ENCODE data around the gene NKPD1.

NKPD1 gene

GRCh38 chr19:45160870-45161737 lies at the start of gene NKPD1:
Gene NKPD1 (minus strand): TSS chr19:45160982. CDS start chr19:45160150, 832 bp downstream.
- ChIA-PET POLR2A (interaction anchor here (0.6 kb wide), 1 partner anchor 159 kb away, joined by 4 read pairs; no protein-coding TSS in a partner anchor), CTCF (interaction anchor here (1.2 to 1.8 kb wide), 2 partner anchors 12 to 258 kb away, joined by 3 to 5 read pairs; no protein-coding TSS in a partner anchor)
- no peak for TF ChIP-seq CTCF (IDR thresholded peaks at IDR 0.05; ENCODE audit: control extremely low read depth, extremely low read depth, low read depth, missing control alignments)
- DNase-seq (ENCODE audit: extremely low spot score): no peak

- CTCF ChIA-PET: interaction anchor here (1.4 kb wide), 1 partner anchor 19 kb away, joined by 5 read pairs; no protein-coding TSS in a partner anchor
- POLR2A ChIA-PET: no interaction called here
- TF ChIP-seq CTCF (IDR thresholded peaks at IDR 0.05; ENCODE audit: control extremely low read depth, extremely low read depth, low read depth, missing control alignments): no peak
- DNase-seq (ENCODE audit: extremely low spot score): no peak
Measured at GRCh38 chr19:45206328-45206727, 45.5 kb upstream of the NKPD1 start.

- no peak for TF ChIP-seq CTCF (IDR thresholded peaks at IDR 0.05; ENCODE audit: control extremely low read depth, extremely low read depth, low read depth, missing control alignments)
- POLR2A ChIA-PET: no interaction called here
- DNase-seq (ENCODE audit: extremely low spot score): no peak
- CTCF ChIA-PET: interaction anchor here (1.0 kb wide), 1 partner anchor 9 kb away, joined by 4 read pairs; no protein-coding TSS in a partner anchor
Measured at GRCh38 chr19:45205810-45206209, 45.0 kb upstream of the NKPD1 start.

GRCh38 chr19:45202637-45203036 lies 41.9 kb upstream of the NKPD1 start:
- POLR2A ChIA-PET: no interaction called here
- DNase-seq (ENCODE audit: extremely low spot score): no peak
- no peak for TF ChIP-seq CTCF (IDR thresholded peaks at IDR 0.05; ENCODE audit: control extremely low read depth, extremely low read depth, low read depth, missing control alignments)
- CTCF ChIA-PET: interaction anchor here (1.3 kb wide), 2 partner anchors 11 to 46 kb away, joined by 3 read pairs; no protein-coding TSS in a partner anchor

GRCh38 chr19:45200568-45200967 lies 39.8 kb upstream of the NKPD1 start:
- no peak for TF ChIP-seq CTCF (IDR thresholded peaks at IDR 0.05; ENCODE audit: control extremely low read depth, extremely low read depth, low read depth, missing control alignments)
- ChIA-PET POLR2A (interaction anchor here (0.7 kb wide), 1 partner anchor 234 kb away, joined by 5 read pairs; no protein-coding TSS in a partner anchor), CTCF (interaction anchor here (1.0 kb wide), 2 partner anchors 10 kb away, joined by 4 to 5 read pairs; no protein-coding TSS in a partner anchor)
- no peak for DNase-seq (ENCODE audit: extremely low spot score)

- ChIA-PET CTCF (interaction anchor here (1.7 kb wide), 1 partner anchor 10 kb away, joined by 4 read pairs; no protein-coding TSS in a partner anchor), POLR2A (interaction anchor here (0.6 kb wide), 1 partner anchor 205 kb away, joined by 8 read pairs; no protein-coding TSS in a partner anchor)
- TF ChIP-seq CTCF (IDR thresholded peaks at IDR 0.05; ENCODE audit: control extremely low read depth, extremely low read depth, low read depth, missing control alignments): no peak
- no peak for DNase-seq (ENCODE audit: extremely low spot score)
Measured at GRCh38 chr19:45195764-45196163, 35.0 kb upstream of the NKPD1 start.
